NCI-H82 treated with DMSO at 0.1 percent for 48 hours (cell line): ENCODE measurements around the gene CDYL.

Source experiments
- DNase-seq: peaks from one replicate; lab custom pipeline; 2025; ENCODE audit not compliant: unreplicated experiment; lab: John Stamatoyannopoulos, UW

Gene CDYL

DNA sequence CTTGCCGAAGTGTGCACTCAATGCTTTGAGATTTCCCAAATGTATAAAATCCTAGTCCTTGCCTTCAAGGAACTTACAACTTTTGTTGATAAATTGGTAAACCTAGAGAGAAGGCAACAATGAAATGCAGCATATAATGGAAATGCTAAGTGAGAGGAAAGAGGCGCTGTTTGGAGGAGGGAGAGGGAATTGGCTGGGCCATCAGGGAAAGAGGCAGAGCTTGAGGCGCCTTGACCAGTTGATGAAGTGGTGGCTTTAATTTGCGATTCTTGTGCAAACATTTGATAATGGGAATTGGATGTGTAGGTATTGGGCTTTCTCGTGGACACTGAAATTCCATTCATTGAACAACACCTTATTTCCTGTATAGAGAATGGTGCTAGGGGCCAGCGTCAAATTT, 1.9 kb upstream of the CDYL start:
- no peak for DNase-seq

DNA sequence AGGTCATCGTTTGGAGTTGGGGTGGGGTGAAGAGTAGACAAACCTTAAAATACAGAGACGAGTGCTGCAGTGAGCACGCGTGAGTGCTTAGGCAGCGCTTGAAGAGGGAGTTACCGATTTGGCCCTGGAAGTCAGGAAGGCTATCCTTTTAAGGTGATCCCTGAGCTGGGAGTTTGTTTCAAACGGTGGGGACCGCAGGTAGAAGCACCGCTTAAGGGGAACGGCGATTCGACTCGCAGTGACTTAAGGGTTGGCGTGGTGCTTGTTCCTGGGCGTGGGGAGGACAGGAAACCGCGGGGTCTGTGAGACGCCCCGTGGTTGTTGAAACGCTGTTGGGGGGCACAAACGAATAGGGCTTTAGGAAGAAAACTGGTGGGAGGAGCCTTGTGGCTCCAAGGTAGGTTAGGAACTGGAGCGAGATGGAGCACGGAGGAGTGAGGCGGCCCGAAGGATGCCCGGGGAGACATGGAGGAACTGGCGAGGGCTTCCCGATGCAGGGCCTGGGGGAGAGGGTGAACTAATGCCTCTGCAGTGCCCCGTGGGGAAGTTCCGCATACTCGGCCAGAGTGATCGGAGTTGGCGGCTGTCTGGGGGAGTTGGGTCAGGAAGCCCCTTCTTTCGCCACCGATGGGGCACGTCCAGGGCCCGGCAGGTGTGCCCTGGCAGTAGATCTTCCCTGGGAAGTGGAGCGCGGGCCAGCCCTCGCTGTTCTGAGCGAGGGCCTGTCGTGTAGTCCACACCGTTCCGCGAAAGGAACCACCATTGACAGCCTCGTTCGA, 1.3 kb upstream of the CDYL start:
- DNase-seq, result no peak

DNA sequence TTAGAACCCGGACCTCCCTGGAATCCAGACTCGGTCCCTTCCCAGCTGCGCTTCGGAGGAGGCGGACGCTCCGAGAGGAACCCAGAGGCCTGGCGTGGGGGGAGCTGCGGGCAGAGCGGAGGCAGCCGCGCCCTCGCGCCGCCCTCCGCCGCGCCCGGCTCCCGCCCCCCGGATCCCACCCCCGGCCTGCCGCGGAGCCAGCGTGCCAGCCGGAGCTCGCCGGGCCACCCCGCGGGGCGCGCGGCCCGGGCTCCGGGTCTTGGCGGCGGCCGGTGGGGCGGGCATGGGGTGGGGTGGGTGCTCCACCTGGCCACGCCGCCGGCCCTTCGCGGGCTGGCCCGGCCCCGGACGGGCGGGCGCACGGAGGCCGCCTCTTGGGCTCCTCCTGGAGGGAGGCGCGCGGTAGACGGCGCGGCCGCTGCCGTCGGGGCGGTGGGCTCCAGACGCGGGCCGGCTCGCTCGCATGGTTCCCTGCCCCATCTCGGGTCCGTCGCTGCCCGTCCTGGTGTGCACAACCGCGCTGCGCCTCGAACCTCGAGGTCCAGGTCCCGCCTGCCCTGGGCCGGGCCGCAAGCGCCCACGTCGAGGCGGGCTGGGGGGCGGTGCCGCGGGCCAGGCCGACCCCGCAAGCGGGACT, 592 bp upstream of the CDYL start:
- DNase-seq, result peak; percentile 63

DNA sequence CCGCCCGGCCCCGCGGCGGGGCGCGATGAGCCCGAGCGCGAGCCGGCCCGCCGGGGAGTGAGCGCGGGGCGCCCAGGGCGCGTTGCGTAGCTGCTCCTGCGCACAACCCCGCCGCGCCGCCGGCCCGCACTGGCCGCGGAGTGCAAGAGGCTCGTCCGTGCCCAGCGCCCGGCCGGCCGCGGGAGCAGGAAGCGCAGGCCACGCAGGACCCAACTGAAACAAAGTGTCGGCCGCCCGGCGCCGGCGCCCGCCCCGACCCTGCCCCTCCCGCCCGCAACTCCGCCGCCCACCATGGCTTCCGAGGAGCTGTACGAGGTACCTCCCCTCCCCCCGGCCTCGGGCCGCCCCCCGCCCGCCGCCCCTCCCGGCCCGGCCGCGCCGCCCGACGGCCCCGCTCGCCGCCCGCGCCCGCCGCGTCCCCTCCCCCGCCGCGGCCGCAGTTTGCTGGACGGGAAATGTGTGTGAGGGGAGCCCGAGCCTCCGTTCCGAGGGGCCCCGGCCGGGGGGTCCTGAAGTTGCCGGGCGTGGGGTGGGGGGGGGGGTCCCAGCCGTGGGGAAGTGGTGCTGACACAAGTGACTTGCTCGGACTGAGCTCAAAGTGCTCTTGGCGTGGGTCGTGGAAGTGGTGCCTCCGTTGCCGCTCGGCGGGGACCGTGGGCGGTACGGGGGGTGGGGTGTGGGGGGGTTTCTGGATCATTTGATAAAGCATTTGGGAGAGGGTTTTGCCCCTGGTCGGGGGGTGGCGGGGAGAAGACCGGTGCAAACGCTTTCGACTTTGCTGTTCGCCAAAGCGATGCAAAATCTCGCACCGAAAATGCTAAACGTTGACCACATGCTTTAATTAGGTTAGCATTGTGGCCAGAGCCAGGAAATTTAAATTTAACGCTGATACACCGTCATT, 539 bp downstream of the CDYL start:
- DNase-seq, result no peak

DNA sequence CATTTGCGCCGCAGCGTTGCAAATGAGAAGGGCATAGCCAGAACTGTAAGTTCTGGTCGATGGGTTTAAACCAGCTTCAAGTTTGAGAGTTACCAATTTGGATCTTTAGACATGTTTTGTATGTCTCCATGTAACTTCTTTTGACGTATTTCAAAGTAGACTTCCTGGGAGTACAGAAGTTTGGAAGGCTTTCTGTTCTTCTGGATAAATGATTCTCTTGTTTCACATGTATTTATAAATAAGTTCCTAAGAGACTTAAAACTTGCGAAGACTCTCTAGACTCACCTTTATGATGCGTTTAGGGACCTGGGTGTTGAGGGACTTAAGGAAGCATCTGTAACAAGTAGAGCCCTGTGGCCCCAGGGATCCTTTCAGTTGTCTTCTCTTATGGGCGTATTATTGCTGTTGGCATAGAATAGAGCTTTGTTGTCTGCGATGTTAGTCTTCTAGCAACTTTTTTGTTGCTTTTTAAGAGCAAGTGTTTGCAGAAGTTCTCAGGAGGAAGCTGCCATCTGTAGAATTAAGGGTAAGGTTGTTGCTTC, 1.3 kb downstream of the CDYL start:
- no peak for DNase-seq

DNA sequence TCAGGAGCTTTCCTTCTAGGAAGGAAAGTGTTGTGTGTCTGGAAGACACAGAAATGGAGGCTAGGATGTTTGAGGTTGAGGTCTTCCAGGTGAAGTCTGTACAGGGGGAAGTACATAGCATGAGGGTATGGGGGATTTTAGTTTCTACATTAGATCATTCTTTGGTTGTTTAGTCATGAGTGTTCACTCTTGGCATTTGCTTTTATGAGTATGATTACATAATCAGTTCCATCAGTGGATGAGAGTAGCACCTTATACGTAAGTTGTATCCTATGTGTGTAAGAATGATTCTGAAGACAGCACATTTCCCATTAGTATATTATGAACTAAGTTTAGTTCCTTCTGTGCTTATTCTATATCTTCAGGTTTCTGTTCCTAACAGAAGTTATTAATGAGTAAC, 1.9 kb downstream of the CDYL start:
- DNase-seq, result no peak

DNA sequence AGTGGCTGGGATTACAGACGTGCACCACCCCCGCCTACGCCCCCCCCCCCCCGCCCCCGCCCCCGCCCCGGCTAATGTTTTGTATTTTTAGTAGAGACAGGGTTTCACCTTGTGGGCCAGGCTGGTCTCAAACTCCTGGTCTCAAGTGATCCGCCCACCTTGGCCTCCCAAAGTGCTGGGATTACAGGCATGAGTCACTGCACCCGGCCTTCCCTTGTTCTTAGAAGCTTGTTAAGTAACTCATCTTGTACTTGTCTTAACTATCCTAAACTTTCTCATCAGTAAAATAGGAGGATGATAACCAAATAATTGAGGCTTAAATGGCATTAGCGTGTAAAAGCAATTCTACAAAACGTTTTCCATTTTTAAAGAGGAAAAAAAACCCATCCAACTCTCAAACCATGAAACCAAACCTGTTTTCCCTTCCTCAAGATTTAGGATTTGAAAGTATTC, 4.2 kb downstream of the CDYL start:
- no peak for DNase-seq

DNA sequence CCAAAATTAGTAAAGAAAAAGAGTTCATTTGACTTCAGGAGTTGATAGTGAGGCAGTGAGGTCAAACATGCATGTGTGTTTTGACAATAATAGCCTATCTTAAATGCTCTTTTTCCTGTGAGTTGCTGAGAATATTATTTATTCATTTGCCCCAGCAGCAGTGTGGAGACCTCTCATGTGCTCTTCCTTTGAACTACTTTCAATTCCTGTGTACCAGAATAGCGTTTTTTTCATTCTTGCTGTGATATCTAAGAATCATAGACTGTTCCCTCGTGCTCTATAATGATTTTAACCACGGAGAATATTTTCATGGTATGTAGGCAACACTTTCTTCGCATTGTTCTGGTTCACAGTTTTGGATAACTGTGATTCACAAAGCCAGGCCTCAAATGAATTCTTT, 5.2 kb downstream of the CDYL start:
- DNase-seq, result no peak

DNA sequence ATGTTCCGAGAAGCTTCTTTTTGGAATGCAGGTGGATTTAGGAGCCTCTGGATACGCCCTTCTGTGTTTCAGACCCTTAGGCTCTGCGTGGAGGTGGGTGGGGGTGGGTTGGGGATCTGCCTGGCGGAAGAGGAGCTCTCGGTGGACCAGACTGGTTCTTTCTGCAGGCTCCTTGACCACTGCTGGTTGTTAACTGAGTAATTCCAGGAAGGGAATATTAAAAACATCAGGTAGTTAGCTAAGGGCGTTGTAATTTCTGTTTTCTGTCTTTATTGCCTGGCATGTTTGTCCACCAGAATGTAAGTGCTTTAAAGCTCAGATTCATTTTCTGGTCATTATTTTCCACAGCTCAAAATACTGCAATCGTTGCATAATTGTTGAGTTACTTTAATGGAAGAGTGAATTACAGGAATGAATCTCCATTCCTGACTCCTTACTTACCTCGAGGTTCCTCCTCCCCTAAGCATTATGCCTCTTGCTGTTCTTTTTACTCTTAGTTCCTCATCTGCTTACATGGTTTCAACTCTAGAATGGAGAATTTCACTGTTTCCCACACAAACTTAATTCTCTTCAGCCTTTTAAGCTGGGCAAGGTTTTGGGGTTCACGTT, 5.9 kb downstream of the CDYL start:
- no peak for DNase-seq

DNA sequence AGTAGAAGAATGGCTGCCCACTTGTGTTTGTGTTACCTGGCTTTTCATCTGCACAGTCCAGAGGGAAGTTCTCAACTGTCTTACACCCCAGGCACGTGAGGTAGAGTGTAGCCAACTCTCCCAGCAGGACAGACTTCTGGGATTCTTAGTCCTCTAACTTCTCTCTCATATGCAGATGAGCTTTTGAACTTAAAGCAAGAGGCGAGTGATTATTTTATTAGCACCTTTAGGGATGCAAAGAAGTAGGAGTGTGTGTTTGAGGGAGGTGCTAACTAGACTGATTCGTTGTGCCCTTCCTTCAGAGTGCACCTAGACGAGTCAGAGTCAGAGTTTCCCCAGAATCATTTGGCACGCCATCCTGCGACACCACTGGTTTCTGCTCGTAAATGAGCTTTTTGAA, 10.8 kb downstream of the CDYL start:
- no peak for DNase-seq

DNA sequence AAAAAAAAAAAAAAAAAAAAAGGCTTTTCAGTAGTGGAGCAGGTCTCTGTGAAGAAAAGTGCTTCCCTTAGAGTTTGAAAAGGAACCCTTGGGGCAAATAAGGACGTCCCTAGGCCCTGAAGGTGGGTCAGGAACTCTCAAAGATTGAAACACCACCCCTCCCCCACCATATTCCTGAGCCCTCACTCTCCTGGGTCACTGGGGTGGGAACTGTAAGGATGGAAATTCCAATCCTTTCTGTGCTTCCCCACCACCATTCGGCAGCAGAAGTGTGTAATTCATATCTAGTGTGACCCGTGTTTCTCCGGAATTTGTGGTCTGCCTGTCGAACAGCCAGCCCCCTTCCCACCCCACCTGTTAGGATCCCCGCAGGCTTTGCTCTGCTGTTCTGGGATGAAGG, 12.3 kb downstream of the CDYL start:
- DNase-seq, result no peak

DNA sequence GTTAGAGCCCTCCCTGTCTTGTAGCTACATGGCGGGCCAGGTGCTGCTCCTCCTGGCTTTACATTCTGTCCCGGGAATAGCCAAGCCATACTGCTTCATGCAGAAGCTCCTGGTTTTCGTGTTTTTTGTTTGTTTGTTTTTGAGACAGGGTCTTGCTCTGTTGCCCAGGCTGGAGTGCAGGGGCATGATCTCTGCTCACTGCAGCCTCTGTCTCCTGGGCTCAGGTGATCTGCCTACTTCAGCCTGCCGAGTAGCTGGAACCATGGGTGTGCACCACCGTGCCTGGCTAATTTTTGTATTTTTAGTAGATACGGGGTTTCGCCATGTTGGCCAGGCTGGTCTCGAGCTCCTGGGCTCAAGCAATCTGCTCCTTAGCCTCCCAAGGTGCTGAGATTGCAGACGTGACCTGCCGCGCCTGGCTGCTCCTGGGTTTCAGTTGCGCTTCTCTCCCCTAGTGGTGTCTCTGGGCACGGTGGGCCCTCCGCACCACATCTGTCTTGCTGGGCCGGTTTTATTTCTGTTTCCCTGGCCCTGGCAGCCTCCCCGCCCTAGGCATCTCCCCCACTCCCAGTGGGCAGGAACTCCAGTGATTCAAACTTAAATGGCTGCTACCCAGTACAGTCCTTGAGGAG, 12.9 kb downstream of the CDYL start:
- DNase-seq, result no peak

DNA sequence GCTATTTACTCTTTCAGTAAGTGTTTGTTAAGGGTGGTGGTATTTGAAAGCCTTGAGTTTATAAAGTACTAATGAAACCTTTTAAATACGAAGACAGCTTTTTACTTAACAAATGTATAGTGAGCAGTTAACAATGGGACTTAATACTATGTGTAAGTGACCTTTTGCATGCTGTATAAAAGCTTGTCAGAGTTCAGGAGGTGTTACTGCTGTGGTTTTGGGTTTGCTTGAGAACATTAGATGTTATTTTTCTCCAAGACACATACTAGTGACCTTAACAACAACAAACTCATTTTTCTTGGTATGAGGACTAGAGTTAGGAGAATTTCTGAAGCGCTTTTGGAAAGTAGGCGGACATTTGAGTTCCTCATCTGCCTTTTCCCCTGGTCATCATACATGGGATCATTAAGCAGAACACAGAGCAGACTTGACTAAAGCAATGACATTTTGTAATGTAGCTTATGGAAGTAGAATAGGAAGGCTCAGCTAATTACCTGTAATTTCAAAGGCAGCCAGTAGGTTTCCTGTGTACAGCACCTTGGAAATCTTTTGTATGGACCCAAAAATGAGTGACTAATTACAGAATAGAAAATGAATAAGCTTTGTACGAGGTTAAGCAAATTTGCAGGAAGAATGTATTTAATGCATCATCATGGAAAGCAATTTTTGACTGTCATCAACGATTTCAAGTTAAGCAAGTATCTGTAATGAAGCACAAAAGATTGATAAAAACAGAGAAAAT, 14.1 kb downstream of the CDYL start:
- no peak for DNase-seq

DNA sequence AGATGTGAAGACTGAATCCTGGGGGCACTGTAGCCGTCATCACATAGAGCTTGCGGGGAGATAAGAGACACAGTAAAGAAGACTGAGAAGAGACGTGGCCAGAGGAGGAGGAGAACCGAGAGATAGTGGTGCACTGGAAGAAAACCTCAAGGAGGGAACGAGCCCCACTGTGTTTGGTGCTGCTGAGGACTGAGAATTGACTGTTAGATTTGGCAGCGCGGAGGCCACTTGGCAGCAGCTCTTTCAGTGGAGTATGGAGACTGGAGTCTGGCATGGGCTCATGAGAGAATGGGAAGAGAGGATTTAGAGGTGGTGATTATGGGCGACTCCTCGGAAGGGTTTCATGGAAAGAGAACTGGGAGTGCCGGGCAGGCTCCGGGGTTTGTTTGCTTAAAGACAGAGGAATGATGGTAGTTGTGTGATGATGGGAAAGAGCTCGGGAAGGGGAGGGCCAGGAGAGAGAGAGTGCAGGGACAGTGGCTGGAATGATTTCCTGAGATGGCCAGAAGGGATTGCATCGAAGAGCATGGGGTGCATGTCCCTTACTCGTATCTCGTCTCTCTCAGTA, 18.0 kb downstream of the CDYL start:
- DNase-seq, result no peak

DNA sequence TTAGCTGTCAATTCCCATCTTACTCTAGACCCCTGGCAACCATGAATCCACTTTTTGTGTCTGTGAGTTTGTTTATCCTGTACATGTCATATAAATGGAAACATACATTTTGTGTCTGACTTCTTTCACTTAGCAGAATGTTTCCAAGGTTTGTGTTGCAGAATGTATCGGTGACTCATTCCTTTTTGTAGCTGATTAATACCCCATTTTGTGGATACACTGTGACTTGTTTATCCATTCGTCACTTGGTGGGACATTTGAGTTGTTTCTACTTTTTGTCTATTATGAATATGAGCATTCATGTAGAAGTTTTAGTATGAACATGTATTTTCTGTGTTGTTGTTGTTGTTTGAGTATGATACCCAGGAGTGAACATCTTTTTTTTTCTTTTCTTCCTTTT, 21.4 kb downstream of the CDYL start:
- DNase-seq, result no peak

DNA sequence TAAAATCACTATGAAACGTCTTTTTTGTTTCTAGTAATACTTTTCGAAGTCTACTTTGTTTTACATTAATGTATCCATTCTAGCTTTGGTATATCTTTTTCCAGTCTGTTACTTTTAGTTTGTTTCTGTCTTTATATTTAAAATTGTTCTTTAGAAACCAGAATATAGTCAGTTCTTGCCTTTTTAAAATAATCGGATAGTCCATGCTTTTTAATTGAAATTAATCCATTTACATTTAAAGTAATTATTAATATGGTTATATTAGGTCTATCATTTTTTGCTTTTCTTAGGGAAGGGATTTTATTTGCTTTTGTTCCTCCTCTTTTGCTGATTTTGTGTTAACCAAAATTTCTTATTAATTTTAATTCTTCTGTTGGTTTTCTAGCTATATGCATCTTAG, 23.7 kb downstream of the CDYL start:
- DNase-seq, result no peak

DNA sequence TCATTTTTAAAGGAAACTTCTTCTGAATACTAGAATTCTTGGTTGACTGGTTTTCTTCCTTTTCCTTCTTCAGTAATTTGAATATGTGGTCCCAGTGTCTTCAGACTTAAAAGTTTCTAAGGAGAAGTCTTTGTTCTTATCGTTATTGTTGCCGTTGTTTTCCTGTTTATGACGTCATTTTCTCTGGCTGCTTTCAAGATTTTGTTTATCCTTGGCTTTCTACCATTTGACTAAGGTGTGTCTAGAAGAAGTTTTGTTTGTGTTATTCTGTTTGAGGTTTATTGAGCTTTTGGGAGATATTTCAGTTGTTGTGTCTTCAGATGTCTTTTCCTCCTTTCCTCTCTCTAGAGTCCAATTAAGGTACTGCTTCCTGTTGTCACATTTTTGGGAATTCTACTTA, 24.5 kb downstream of the CDYL start:
- DNase-seq, result no peak

DNA sequence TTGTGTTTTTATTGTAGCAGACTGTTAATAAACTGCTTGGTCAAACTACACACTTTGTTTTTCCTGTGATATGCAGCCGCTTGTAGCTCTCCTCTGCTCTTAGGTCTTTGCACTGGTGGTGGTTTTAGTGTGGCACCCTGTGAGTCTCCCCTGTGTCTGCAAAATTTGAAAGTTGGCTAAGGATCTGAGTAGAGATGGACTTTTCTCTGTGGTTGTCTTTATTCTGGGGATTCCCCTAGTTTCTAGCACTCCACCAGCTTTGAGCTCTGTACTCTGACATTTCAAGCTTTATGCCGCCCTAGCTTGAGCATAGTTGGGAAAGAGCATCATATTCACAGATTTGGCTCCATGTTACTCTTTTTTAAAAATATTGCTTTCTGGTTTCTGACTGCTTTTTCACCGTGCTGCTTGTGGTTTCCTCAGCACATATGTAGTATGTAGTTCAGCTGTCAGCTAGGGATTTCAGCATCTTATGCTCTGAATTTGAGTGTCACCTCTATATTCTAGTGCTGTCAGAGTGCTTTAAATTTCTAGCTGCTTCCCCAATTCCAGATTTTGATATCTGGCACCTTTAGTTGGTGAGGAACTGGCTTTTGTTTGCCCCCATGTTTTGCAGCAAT, 25.4 kb downstream of the CDYL start:
- no peak for DNase-seq

DNA sequence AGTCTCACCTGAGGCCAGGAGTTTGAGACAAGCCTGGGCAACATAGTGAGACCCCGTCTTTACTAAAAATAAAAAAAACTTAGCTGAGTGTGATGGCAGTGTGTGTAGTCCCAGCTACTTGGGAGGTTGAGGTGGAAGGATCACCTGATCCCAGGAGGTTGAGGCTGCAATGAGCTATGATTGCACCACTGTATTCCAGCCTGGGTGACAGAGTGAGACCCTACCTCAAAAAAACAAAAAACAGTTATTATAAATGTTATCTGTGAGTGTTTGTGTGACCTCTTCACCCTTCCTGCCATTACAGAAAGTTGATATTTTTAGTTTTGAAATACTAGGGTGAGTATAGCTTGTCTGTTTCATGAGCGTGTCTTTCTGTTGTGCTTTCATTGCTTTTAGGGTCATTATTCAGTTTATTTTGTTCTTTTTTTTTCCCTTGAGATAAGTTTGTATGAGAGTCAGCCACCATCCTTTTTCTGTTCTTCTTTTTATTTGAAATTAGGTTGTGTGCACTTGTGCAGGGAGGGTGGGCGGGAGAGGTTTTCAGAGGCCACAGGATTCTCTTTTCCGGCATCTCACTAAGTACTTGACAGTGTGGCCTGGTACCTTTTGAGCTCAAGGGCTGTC, 26.2 kb downstream of the CDYL start:
- DNase-seq, result no peak
